H9 (cell line): ENCODE results near the gene CCDC170. TPM values are rescaled to one million over a fixed set of nuclear protein-coding genes. Genes with fewer than 3 reads are reported as not detected.

Source experiments
- DNase-seq: peaks from one replicate; pipeline ENCODE4 v3.0.0-alpha.2; 2017
- H2AFZ ChIP-seq: one replicate; pipeline ENCODE4 v1.6.1; 2013; ENCODE audit warnings: mild to moderate bottlenecking, low read length, control low read depth, moderate library complexity
- H2AK5ac ChIP-seq: 2 replicates; pipeline ENCODE4 v1.6.1; 2013; ENCODE audit warnings: low read length, control low read depth, mixed read lengths; ENCODE audit not compliant: insufficient read length
- H2BK120ac ChIP-seq: one replicate; pipeline ENCODE4 v1.6.1; 2013; ENCODE audit warnings: low read depth, mild to moderate bottlenecking, low read length, control low read depth, inconsistent platforms; ENCODE audit not compliant: poor library complexity, severe bottlenecking
- H2BK12ac ChIP-seq: 2 replicates; pipeline ENCODE4 v1.6.1; 2013; ENCODE audit warnings: low read length, control low read depth, mixed read lengths, low read depth; ENCODE audit not compliant: insufficient read length
- H2BK15ac ChIP-seq: 2 replicates; pipeline ENCODE4 v1.6.1; 2013; ENCODE audit warnings: low read depth, low read length, control low read depth
- H2BK20ac ChIP-seq: one replicate; pipeline ENCODE4 v1.6.1; 2013; ENCODE audit warnings: low read depth, mild to moderate bottlenecking, low read length, control low read depth, inconsistent platforms; ENCODE audit not compliant: poor library complexity, severe bottlenecking
- H2BK5ac ChIP-seq: 2 replicates; pipeline ENCODE4 v1.6.1; 2013; ENCODE audit warnings: low read length, control low read depth, mixed read lengths; ENCODE audit not compliant: insufficient read length
- H3K14ac ChIP-seq: 2 replicates; pipeline ENCODE4 v1.6.1; 2013; ENCODE audit warnings: low read length, control low read depth; ENCODE audit not compliant: insufficient read depth
- H3K18ac ChIP-seq: 2 replicates; pipeline ENCODE4 v1.6.1; 2013; ENCODE audit warnings: low read depth, mild to moderate bottlenecking, mixed read lengths, low read length, control low read depth; ENCODE audit not compliant: insufficient read length
- H3K23ac ChIP-seq: 2 replicates; pipeline ENCODE4 v1.6.1; 2013; ENCODE audit warnings: low read length, control low read depth, mixed read lengths, low read depth; ENCODE audit not compliant: insufficient read length
- H3K23me2 ChIP-seq: 2 replicates; pipeline ENCODE4 v1.6.1; 2013; ENCODE audit warnings: low read depth, mild to moderate bottlenecking, mixed read lengths, low read length, control low read depth; ENCODE audit not compliant: insufficient read length, poor library complexity, severe bottlenecking
- H3K27ac ChIP-seq: 2 replicates; pipeline ENCODE4 v1.5.1; 2013; ENCODE audit warnings: low read length, control low read depth, mixed read lengths, low read depth; ENCODE audit not compliant: insufficient read length
- H3K27me3 ChIP-seq: 2 replicates; pipeline ENCODE4 v1.6.1; 2013; ENCODE audit warnings: low read length, control low read depth, inconsistent platforms; ENCODE audit not compliant: insufficient read depth
- H3K4ac ChIP-seq: 2 replicates; pipeline ENCODE4 v1.6.1; 2013; ENCODE audit warnings: low read depth, mild to moderate bottlenecking, control low read depth, inconsistent platforms, low read length, moderate library complexity
- H3K4me1 ChIP-seq: 2 replicates; pipeline ENCODE4 v1.6.1; 2013; ENCODE audit warnings: low read length, control low read depth, inconsistent platforms; ENCODE audit not compliant: insufficient read depth
- H3K4me2 ChIP-seq: 2 replicates; pipeline ENCODE4 v1.6.1; 2013; ENCODE audit warnings: low read length, control low read depth, mixed read lengths; ENCODE audit not compliant: insufficient read length, insufficient read depth
- H3K56ac ChIP-seq: 2 replicates; pipeline ENCODE4 v1.6.1; 2013; ENCODE audit warnings: low read depth, mild to moderate bottlenecking, mixed read lengths, low read length, control low read depth; ENCODE audit not compliant: insufficient read length
- H3K79me1 ChIP-seq: 2 replicates; pipeline ENCODE4 v1.6.1; 2013; ENCODE audit warnings: low read depth, mild to moderate bottlenecking, moderate library complexity, low read length, control low read depth, inconsistent platforms; ENCODE audit not compliant: insufficient read depth, poor library complexity, severe bottlenecking
- H3K79me2 ChIP-seq: 2 replicates; pipeline ENCODE4 v1.6.1; 2013; ENCODE audit warnings: low read length, control low read depth, inconsistent platforms; ENCODE audit not compliant: insufficient read depth
- H3K9ac ChIP-seq: 2 replicates; pipeline ENCODE4 v1.6.1; 2013; ENCODE audit warnings: low read length, control low read depth, mixed read lengths; ENCODE audit not compliant: insufficient read length; ENCODE audit errors: extremely low read depth
- H3K9me3 ChIP-seq: one replicate; pipeline ENCODE4 v1.6.1; 2013; ENCODE audit warnings: low read depth, low read length, inconsistent platforms; ENCODE audit not compliant: control insufficient read depth
- H3T11ph ChIP-seq: one replicate; pipeline ENCODE4 v1.6.1; 2013; ENCODE audit warnings: mild to moderate bottlenecking, low read length, control low read depth, inconsistent platforms
- H4K20me1 ChIP-seq: one replicate; pipeline ENCODE4 v1.6.1; 2013; ENCODE audit not compliant: control insufficient read depth, insufficient read length, insufficient read depth
- H4K5ac ChIP-seq: 2 replicates; pipeline ENCODE4 v1.6.1; 2013; ENCODE audit warnings: low read depth, mild to moderate bottlenecking, mixed read lengths, low read length, control low read depth; ENCODE audit not compliant: insufficient read length
- H4K8ac ChIP-seq: replicated peaks from 2 replicates; pipeline ENCODE4 v1.6.1; 2013; ENCODE audit warnings: low read length, control low read depth, mixed read lengths, low read depth; ENCODE audit not compliant: insufficient read length
- H4K91ac ChIP-seq: 2 replicates; pipeline ENCODE4 v1.6.1; 2013; ENCODE audit warnings: low read depth, mild to moderate bottlenecking, moderate library complexity, mixed read lengths, low read length, control low read depth; ENCODE audit not compliant: insufficient read length
- H3K27ac Mint-ChIP-seq, 3 experiments: 2 replicates in 2 of 3; 3 replicates in 1 of 3; pipeline ENCODE4 v1.8.0; 2020 to 2021; ENCODE audit warnings: mixed read lengths in 3 of 3, mild to moderate bottlenecking in 1 of 3, moderate library complexity in 1 of 3
- H3K27me3 Mint-ChIP-seq: 2 replicates; pipeline ENCODE4 v1.8.0; 2021; ENCODE audit warnings: low read depth, mild to moderate bottlenecking, moderate library complexity, mixed read lengths
- H3K36me3 Mint-ChIP-seq, 3 experiments: 2 replicates in 2 of 3; 3 replicates in 1 of 3; pipeline ENCODE4 v1.8.0; 2020 to 2021; ENCODE audit warnings: low read depth in 3 of 3, mixed read lengths in 3 of 3; ENCODE audit not compliant: insufficient read depth in 1 of 3
- H3K4me1 Mint-ChIP-seq, 2 experiments: 2 replicates each; pipeline ENCODE4 v1.8.0; 2020; ENCODE audit warnings: mixed read lengths in 2 of 2
- H3K4me3 Mint-ChIP-seq, 2 experiments: 2 replicates in 1 of 2; 3 replicates in 1 of 2; pipeline ENCODE4 v1.8.0; 2020 to 2021; ENCODE audit warnings: mild to moderate bottlenecking in 2 of 2, mixed read lengths in 2 of 2, moderate library complexity in 1 of 2
- H3K9me3 Mint-ChIP-seq, 2 experiments: 2 replicates in 1 of 2; 3 replicates in 1 of 2; pipeline ENCODE4 v1.8.0; 2020; ENCODE audit warnings: mild to moderate bottlenecking in 2 of 2, mixed read lengths in 2 of 2, moderate library complexity in 1 of 2
- CTCF ChIP-seq: fragments of 200-600 bp; sonication (generic); conservative IDR thresholded peaks from 3 replicates; pipeline ENCODE4 v1.8.0; 2021; ENCODE audit warnings: antibody characterized with exemption, mild to moderate bottlenecking
- WGBS: extraction: QIAGEN DNeasy Blood & Tissue Kit; methylation state at CpG from one replicate; pipeline ENCODE4 v1.1.7; 2013; ENCODE audit warnings: missing lambda C conversion rate, low lambda C conversion rate, mixed read lengths; ENCODE audit not compliant: insufficient read length; ENCODE audit errors: extremely low coverage; 5-methylcytosine and 5-hydroxymethylcytosine counted together
- total RNA-seq: library from RNA; stranded (reverse); gene quantifications from 2 replicates; pipeline ENCODE4 v1.2.1, GENCODE V29; 2021

The CCDC170 gene
- total RNA-seq, 1 experiment from 2014 or later = 0.07 TPM

GRCh38 chr6:151664390-151664789 is 170.6 kb downstream of the CCDC170 start:
- Histone ChIP-seq H3K4ac (no peak overlapping the region), H4K20me1 (no peaks in the 10 kb centered on the region), H4K8ac (no peak overlapping the region), H3K23ac (no peak overlapping the region), H3K4me1 (no peaks in the 10 kb centered on the region), H4K91ac (no peak overlapping the region), H3K79me1 (no peaks in the 10 kb centered on the region), H3K14ac (no peak overlapping the region), H3K23me2 (no peaks in the 10 kb centered on the region), H3K9ac (no peak overlapping the region), H2BK20ac (no peak overlapping the region), H4K5ac (no peak overlapping the region), H3K4me2 (no peak overlapping the region), H3K27ac (no peak overlapping the region), H2AFZ (no peak overlapping the region), H3K56ac (no peak overlapping the region), H3K79me2 (no peaks in the 10 kb centered on the region), H3K27me3 (no peaks in the 10 kb centered on the region), H2BK120ac (no peak overlapping the region), H3T11ph (no peak overlapping the region), H2AK5ac (no peak overlapping the region), H2BK15ac (no peak overlapping the region), H3K18ac (no peak overlapping the region), H2BK5ac (no peak overlapping the region), H3K9me3 (no peaks in the 10 kb centered on the region), H2BK12ac (no peak overlapping the region)
- WGBS = no CpG with 5 or more reads among the region's 5 CpGs
- Mint-ChIP-seq H3K9me3 (no peaks in the 10 kb centered on the region), H3K36me3 (no peaks in the 10 kb centered on the region), H3K27ac (no peak overlapping the region), H3K4me3 (no peak overlapping the region), H3K4me1 (no peaks in the 10 kb centered on the region), H3K27me3 (no peaks in the 10 kb centered on the region; the same call in 1 of the 2 replicates)
- no peak for TF ChIP-seq CTCF
- no peak for DNase-seq
